ENCODE results near the gene CREB3L1. TPM values are rescaled to one million over a fixed set of nuclear protein-coding genes. Genes with fewer than 3 reads are reported as not detected.

CREB3L1 gene
- total RNA-seq, 4 donors from 2014 or later = 35.8 to 50.7 (median 41.6) TPM

DNA sequence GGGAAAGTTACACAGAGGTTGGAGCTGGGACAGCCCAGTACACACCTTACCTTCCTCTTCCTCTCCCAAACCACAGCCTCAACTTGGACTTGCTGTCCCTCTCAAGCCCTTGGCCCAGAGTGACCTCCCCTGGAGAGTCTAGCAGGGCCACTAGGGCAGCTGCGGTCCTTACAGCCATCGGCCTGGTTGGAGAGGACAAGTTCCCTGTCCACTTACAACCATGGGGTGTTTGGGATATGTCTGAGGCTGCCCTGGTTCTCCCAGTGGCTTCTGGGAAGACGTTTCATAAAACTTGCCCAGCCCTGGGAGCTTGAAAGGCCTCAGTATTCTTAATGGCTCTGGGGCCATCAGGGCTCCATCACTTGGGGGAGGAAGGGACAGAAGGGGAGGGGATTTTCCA lies 56.7 kb downstream of the CREB3L1 start:
- in situ Hi-C loops (cut with MboI; ENCODE audit: low pct_ligation_motif_present in 1 of 4, low pct_unique_long_range_greater_than_20kb in 1 of 4, low sequenced_read_pairs in 3 of 4) = no loop called here
- TF ChIP-seq, protein P1, sequence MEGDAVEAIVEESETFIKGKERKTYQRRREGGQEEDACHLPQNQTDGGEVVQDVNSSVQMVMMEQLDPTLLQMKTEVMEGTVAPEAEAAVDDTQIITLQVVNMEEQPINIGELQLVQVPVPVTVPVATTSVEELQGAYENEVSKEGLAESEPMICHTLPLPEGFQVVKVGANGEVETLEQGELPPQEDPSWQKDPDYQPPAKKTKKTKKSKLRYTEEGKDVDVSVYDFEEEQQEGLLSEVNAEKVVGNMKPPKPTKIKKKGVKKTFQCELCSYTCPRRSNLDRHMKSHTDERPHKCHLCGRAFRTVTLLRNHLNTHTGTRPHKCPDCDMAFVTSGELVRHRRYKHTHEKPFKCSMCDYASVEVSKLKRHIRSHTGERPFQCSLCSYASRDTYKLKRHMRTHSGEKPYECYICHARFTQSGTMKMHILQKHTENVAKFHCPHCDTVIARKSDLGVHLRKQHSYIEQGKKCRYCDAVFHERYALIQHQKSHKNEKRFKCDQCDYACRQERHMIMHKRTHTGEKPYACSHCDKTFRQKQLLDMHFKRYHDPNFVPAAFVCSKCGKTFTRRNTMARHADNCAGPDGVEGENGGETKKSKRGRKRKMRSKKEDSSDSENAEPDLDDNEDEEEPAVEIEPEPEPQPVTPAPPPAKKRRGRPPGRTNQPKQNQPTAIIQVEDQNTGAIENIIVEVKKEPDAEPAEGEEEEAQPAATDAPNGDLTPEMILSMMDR (IDR thresholded peaks at IDR 0.05) = no peak
- TF ChIP-seq POLR2AphosphoS5 (IDR thresholded peaks at IDR 0.05) (no peak), POLR2A (IDR thresholded peaks at IDR 0.05) (no peak), EP300 (IDR thresholded peaks at IDR 0.05; ENCODE audit: low read depth) (no peak)
- intact Hi-C loops (cut with DNase I; ENCODE audit: low total_unique reads) = no loop called here
- no peaks in the 10 kb centered on the region for H3K36me3 ChIP-seq
- no peak overlapping the region for H3K27ac ChIP-seq
- no peak overlapping the region for H3K4me3 ChIP-seq
- no peak for DNase-seq
- 93% methylated on average over 3 of the region's 3 CpGs; no CpG with 5 or more reads in 1 of the 2 donors for WGBS, 2 donors (ENCODE audit: low coverage in 1 of 2)
- peaks cover 58% of the 10 kb centered on the region for H3K27me3 ChIP-seq
- peaks cover 8 to 30% (median 19%) of the 10 kb centered on the region in 4 donors for H3K4me1 ChIP-seq
- H3K9me3 ChIP-seq = no peaks in the 10 kb centered on the region

DNA sequence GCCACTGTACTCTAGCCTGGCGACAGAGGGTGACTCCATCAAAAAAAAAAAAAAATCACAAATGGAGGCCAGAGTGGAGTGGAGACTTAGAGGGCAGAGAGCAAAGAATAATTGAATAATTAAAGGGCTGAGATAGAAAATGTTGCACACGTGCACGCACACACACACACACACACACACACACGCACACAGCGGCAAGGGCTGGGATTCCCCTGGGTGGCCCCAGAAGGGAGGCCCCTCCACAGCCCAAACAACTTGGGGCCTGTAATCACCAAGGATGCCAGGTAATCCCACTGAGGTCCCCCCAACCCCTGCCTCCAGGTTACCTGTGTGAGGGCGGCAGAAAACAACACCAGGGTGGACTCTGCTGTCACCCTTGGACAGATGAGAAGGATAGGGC lies 57.8 kb downstream of the CREB3L1 start:
- in situ Hi-C loops (cut with MboI; ENCODE audit: low pct_ligation_motif_present in 1 of 4, low pct_unique_long_range_greater_than_20kb in 1 of 4, low sequenced_read_pairs in 3 of 4) (no loop called here), intact Hi-C loops (cut with DNase I; ENCODE audit: low total_unique reads) (no loop called here)
- TF ChIP-seq, protein P1 (IDR thresholded peaks at IDR 0.05) = no peak
- TF ChIP-seq POLR2AphosphoS5 (IDR thresholded peaks at IDR 0.05) (no peak), POLR2A (IDR thresholded peaks at IDR 0.05) (no peak), EP300 (IDR thresholded peaks at IDR 0.05; ENCODE audit: low read depth) (no peak)
- no peaks in the 10 kb centered on the region for H3K36me3 ChIP-seq
- DNase-seq = no peak
- peaks cover 48% of the 10 kb centered on the region for H3K27me3 ChIP-seq
- WGBS, 2 donors (ENCODE audit: low coverage in 1 of 2) = 90 to 92% methylated on average over 5 to 6 of the region's 6 CpGs
- peaks cover 14 to 37% (median 19%) of the 10 kb centered on the region in 4 donors for H3K4me1 ChIP-seq
- H3K27ac ChIP-seq = no peak overlapping the region
- no peak overlapping the region for H3K4me3 ChIP-seq
- no peaks in the 10 kb centered on the region for H3K9me3 ChIP-seq

DNA sequence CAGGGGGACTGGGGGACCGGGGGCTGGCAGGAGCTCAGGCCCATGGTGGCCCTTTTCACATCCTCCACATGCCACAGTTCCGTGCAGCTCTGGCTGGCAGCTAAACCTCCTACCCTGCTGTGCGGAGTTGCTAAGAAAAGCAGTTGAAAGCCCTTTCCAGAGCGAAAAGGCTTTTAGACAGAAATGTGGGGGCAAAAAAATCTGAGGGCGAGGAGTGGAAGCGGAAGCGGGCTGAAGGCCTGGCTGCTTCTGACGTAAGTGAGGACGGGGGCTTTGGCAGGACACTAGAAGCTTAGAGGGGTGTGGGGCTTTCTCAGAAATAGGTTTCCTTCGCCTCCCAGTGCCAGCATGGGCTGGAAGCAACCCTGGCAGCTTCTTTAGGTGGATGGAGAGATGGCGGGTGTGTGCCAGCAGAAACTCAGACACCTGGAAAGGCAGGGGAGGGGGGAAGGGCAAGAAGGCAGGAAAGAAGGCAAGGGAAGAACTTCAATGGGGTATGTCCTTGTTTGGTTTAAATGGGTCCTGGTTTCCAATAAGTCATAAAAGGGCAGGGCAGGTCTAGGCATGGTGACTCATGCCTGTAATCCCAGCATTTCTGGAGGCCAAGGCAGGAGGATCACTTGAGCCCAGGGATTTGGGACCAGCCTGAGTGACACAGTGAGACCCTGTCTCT lies 58.6 kb downstream of the CREB3L1 start:
- no peak for DNase-seq
- no peak overlapping the region for H3K27ac ChIP-seq
- WGBS, 2 donors (ENCODE audit: low coverage in 1 of 2) = 90% methylated on average over 11 of the region's 11 CpGs; no CpG with 5 or more reads in 1 of the 2 donors
- H3K36me3 ChIP-seq = no peaks in the 10 kb centered on the region
- H3K27me3 ChIP-seq = peaks cover 40% of the 10 kb centered on the region
- no peak overlapping the region for H3K4me3 ChIP-seq
- in situ Hi-C loops (cut with MboI; ENCODE audit: low pct_ligation_motif_present in 1 of 4, low pct_unique_long_range_greater_than_20kb in 1 of 4, low sequenced_read_pairs in 3 of 4) (no loop called here), intact Hi-C loops (cut with DNase I; ENCODE audit: low total_unique reads) (no loop called here)
- TF ChIP-seq, protein P1 (IDR thresholded peaks at IDR 0.05) = no peak
- no peak for TF ChIP-seq POLR2A (IDR thresholded peaks at IDR 0.05)
- TF ChIP-seq POLR2AphosphoS5 (IDR thresholded peaks at IDR 0.05) = no peak
- TF ChIP-seq EP300 (IDR thresholded peaks at IDR 0.05; ENCODE audit: low read depth) = no peak
- no peaks in the 10 kb centered on the region for H3K9me3 ChIP-seq
- peaks cover 14 to 33% (median 18%) of the 10 kb centered on the region in 4 donors for H3K4me1 ChIP-seq

DNA sequence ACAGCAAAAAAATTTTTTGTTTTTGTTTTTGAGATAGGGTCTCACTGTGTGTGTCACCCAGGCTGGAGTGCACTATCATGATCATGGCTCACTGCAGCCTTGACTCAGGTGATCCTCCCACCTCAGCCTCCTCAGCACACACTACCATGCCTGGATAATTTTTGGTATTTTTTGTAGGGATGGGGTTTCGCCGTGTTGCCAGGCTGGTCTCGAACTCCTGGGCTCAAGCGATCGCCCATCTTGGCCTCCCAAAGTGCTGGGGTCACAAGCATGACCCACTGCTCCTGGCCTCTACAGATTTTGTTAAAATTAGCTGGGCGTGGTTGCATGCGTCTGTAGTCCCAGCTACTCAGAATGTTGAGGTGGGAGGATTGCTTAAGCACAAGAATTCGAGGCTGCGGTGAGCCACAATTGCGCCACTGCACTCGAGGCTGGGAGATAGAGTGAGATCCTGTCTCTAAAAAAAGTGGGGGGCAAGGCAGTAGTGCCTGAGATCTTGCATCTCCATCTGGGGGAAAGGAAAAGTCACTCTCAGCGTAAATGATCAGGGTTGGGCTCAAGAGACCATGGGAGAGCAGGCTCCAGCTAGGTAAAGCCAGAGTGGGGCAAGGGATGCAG lies 59.2 kb downstream of the CREB3L1 start:
- peaks cover 34% of the 10 kb centered on the region for H3K27me3 ChIP-seq
- H3K4me3 ChIP-seq = no peak overlapping the region
- in situ Hi-C loops (cut with MboI; ENCODE audit: low pct_ligation_motif_present in 1 of 4, low pct_unique_long_range_greater_than_20kb in 1 of 4, low sequenced_read_pairs in 3 of 4) = no loop called here
- no peak for DNase-seq
- H3K27ac ChIP-seq = no peak overlapping the region
- peaks cover 14 to 33% (median 18%) of the 10 kb centered on the region in 4 donors for H3K4me1 ChIP-seq
- H3K36me3 ChIP-seq = no peaks in the 10 kb centered on the region
- WGBS, 2 donors (ENCODE audit: low coverage in 1 of 2) = 81 to 90% methylated on average over 4 to 12 of the region's 12 CpGs
- H3K9me3 ChIP-seq = no peaks in the 10 kb centered on the region
- intact Hi-C loops (cut with DNase I; ENCODE audit: low total_unique reads) = no loop called here
- TF ChIP-seq, protein P1 (IDR thresholded peaks at IDR 0.05) = no peak
- TF ChIP-seq EP300 (IDR thresholded peaks at IDR 0.05; ENCODE audit: low read depth) (no peak), POLR2A (IDR thresholded peaks at IDR 0.05) (no peak), POLR2AphosphoS5 (IDR thresholded peaks at IDR 0.05) (no peak)

Measured in transverse colon (tissue), 4 donors.